CD4-positive, alpha-beta T cell treated with Interleukin-15 for 4 hours (primary cell): ENCODE data around the gene EBF4.
"Not testable (repeated sequence)": the region's sequence is repeated elsewhere in the genome, so short reads cannot be mapped to it uniquely, and the experiment has no call there.

Source experiments
- DNase-seq: peaks from one replicate; pipeline ENCODE4 v3.0.0-alpha.2; 2020; ENCODE audit warnings: low spot score

The EBF4 gene

DNA sequence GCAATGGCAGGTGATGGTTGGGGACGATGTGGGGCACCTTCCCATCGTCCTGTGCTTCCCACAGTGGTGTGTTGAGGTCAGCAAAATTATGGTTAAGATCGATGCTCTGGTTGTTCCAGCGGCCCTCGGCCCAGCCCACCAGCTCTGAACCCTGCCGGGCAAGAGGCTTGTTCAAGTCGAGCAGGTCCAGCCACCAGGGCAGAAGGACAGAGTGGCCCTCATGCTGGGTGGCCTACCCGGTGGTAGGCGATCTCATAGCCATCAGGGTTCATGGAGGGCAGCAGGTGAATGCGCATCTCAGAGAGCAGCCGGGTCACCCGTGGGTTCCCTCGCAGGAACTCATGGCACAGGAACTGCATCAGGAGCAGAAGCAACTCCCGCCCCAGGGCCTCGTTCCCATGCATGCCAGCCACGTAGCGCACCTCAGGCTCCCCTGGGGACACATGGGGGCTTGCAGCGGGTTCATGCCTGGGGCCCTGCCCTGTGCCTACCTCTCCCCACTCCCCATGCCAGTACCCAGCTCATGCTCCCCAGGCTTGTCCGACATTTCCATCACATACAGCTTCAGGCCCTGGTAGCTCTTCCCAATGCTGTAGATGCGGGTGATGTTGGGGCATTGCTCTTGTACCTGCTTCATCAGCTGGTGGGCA, 103.6 kb downstream of the EBF4 start:
- DNase-seq = no peak

DNA sequence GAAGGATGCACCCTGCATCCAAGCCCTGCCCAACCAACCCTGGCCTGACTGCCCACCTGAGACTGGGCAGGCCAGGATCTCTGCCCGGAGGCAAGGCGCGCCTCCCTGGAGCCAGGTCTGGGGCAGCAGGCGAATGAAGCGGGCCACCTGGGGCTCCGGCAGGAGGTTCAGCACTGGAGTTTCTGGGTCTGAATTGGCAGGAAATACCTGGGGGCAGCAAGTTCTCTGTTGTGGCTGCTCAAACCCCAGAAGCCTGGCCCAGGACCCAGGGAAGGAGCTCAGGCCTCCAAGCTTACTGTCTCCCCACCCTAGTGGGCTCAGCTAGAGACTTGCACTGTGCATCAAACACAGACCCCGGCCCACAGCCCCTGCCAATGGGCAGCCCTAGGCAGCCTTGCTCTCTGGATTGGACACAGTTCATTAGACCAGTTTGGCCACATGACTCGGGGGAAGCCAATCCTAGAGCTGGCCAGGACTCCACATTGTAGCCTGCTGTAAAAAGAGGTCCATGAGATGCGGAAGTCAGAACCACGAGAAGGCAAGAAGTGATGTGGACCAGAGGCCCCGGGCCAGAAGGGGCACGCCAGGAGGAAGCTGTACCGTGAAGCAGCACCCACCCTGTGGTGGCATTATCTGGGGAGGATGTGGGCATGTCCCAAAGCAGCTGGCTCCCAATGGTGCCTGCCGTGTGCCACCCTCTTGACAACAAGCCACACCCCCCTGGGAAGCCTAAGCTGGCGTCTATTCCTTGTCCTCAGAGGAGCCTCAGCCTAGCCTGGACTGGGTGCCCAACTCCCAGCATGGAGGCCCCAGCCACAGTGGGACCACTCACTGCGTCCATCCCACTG, 104.8 kb downstream of the EBF4 start:
- no peak for DNase-seq

DNA sequence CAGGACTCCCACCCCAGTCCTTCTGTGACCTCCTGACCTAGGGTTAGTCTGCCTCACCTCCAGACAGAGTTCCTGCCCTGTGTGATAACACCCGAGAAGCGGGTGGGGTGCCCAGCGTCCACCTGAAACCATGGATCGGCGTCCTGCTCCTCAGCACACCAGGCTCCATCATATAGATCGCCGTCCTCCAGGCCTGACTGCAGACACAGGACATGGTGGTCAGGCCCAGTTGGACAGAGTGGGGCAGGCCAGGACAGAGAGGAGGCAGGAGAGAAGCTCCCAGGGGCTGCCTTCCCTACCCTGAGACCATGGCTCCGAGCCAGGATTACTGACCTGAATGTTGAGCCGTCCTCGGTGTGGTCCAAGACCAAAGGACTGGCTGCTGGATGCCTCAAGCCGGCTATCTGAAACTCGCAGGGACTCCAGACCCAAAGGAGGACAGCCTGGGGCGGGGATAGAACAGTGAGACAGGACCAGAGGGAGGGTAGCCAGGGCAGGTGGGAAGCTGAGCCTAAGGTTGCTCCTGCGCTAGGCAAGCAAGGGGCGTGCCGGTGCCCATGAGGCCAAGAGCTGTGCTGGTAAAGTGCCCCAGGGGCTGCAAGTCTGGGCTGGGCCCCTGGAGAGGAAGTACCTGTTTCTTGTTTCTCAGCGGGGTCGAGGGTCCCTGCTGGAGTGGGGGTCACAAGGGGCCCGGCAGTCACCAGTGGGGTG, 105.7 kb downstream of the EBF4 start:
- no peak for DNase-seq

DNA sequence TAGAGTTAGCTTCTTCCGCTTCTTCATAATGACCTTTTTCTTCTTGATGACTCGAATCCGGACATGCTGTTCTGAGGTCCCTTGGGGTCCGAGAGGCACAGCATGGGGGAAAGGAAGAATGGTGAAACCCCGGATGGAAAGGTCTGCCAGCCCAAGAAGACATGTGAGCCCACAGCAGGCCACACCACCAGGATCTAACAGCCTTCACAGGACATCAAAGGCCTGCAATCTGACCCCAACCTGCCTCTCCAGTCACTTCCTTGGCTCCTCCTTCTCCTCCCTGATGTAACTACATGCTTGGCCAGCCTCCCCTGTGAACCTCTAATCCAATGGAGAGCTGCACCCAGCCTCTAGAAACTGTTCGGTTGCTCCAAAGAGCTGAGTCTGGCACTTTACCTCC, 106.2 kb downstream of the EBF4 start:
- DNase-seq = no peak

DNA sequence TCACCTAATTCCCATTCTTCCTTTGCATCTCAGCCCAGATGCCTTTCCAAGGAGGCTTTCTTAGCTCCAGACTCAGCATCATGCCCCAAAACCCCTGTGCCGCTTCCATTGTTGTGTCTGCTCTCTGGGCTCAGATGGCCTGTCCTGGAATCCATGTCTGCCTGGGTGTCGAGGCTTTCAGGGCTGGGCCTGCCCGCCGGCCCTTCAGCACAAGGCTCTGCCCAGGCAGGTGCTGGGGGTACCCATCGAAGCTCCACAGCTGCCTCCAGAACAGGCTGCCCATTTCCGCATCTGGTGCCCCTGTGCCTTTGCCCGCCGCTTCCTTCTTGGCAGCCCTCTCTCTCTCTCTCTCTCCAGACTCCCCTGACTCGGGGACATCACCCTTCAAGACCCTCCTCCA, 106.7 kb downstream of the EBF4 start:
- DNase-seq = no peak

DNA sequence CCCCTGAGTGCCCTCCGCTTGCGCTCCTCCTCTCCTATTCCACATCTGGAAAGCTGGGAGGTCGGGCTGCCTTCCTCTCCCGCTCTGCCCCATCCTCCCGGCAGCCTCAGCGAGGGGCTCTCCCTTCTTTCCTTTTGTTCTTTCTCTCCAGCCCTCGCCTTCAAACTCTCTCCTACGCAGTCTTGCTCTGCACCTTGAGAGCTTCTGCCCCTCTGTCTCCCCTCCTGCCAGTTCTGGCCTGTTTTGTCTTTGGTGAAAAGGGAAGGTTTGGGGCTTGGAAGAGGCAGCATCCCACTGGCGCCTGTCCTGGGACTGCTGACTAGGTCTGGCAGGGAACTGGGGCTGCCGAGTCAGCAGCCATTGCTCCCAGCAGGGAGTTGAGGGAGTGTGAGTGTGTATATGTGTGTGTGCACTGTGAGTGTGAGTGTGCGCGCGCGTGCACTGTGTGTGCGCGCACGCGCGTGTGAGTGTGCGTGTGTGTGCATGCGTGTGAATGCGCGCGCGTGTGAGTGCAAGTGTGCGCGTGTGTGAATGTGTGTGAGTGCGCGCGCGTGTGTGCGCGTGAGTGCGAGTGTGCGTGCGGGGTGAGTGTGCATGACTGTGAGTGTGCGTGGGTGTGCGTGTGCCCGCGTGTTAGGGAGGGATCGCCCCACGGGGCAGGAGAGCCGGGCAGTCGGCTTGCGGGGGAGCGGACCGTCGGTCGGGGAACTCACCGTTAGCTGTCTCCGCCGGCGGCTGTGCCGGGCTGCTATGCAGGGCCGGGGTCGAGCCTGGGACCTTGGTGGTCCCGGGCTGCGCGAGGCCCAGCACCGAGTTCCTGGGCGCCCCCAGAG, 107.3 kb downstream of the EBF4 start:
- DNase-seq = no peak

DNA sequence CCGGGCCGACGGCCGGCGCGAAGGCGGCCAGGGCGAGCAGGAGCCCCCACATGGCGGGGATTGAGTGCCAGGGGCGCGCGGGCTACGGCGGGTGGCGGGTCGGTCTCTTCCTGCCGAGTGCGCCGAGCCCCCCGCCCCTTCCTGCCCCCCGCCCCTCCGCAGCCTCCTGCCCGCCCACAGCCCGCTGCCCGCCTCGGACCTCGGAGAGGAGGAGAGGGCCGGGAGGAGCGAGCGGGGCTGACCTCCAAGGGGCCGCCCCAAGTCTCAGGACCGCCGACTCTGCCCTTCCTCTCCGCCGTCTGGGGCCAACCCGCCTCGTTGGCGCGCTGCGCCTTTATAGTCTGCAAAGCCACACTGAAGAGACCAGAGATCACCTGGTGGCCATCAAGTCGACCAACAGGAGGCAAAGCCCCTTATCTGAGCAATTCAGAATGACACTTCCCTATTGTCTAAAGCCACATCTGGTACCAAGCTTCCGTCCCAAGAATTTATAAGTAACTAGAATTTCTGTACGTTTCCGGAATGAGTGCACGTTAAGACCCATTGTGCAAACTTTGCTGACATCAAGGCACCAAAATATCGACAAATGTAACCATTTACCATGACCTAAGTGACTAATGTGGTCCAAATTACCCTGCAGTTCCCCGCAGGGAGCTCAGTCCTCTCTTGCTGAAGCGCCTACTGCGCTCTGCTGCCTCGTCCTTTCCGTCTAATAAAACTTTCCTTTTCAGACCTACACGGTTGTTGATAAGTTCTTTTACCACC, 108.1 kb downstream of the EBF4 start, which contains the start of gene CPXM1:
Gene CPXM1 (minus strand): TSS at position 107 of the 765 bp plus-strand sequence. CDS start 55 bp downstream, at position 52.
- no peak for DNase-seq

DNA sequence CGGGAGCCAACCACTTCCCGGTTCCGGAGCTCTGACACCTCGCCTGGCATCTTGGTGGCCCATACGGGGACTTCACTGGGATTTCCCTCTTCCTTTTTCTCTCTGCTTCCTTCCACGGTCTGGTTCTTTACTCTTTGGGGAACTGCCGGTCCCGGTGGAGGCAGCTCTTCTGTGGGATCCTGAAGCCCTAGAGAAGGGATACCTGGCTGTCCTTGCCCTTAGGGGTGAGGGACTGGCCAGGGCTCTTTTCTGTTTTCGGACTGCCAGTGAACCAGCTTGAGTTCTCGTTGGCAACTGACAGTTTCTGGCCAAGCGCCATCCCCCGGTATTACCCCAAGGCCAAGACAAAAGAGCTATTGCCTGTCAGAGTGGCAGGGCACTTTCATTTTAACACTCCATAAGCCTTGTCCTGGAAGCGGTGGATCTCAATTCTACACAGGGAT, 108.7 kb downstream of the EBF4 start:
- DNase-seq = no peak

DNA sequence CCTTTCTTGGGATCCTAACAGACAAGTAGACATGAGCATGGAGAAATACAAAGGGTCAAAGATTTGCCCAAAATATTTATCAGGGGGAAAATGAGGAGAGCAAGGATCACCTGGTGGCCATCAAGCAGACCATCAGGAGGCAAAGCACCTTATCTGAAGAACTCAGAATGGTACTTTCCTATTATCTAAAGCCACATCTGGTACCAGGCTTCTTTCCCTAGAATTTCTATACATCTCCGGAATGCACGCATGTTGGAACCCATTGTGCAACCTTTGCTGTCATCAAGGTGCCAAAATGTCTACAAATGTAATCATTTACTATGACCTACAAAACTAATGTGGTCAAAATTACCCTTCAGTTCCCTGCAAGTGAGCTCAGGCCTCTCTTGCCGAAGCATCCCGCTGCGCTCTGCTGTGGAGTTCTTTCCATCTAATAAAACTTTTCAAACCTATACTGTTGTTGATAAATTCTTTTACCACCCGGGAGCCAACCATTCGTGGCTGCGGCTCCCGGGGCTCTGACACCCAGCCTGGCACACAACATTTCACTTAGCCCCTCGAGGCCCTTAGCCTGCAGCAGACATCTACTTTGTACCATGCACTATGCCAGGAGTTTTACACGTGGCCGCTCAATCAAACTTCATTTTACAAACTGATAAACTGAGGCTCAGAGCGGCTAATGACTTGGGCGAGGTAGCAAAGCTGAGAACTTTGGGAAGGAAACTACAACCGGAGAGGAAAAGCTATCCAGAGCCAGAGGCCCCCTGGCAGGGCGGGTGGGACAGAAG, 111.7 kb downstream of the EBF4 start:
- no peak for DNase-seq

DNA sequence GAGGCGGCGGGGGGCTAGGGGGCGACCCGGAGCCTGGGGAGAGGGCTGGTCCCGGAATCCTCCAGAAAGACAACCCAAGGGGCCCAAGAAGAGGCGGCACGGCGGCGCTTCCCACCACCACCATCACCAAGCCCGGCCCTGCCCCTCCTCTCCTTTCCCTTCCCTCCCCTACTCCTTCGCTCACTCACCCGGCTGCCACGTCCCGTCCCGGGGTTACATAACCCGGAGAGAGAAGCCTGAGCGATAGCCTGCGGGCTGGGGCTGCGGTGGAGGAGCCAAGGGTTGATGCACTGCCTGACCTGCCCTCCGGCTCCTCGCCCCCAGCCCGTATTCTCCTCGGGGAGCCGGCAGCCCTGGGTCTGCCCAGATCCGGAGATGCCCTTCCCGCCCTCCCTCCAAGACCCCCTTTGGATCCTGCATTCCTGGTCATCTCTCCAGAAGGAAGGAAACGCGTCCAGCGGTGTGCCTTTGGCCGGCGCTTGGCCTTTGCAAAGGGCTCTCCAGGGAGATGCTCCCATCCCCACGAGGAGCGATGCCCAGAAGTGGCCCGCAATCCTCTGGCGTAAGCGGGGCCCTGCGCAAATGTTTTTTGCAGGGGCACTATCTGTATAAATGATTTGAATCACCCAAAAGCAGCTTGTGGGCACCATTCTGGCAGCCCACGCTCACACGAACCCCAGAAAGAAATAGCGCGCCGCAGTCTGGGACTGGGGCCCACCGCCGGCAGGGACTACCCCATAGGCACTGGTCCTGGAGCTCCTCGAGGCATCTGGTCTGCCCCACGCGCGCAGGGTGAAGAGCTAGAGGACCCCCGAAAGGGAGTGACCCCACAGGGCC, 112.5 kb downstream of the EBF4 start:
- DNase-seq = no peak

DNA sequence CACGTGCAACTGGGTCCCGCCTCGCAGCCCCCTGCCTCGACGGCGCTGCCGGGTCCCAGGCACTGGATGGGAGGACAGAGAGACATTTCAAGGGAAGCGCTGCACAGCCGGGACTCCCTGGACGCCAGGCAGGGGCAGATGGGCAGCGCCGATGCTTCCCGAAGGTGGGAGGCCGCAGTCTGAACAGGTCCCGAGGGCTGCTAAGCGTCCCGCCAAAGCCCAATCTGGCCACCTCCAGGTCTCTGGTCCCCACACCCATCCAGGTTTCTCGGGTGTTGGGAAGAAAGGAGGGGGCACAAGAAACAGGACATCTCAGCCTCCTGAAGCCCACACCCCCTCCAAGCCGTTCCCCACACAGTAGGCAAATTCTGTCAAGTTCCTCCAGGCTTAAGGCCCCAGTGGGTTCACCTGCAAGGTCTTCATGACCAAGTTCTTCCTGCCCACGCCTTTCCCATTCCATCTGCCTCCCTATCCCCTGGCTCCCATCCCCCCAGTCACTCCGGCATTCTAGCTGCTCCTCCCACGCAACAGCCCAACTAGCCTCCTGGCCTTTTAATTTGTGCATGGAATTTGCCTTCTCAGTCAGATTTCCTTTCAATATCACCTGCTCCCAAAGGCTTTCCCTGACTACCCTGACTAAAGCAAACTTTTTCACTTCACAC, 113.2 kb downstream of the EBF4 start:
- DNase-seq = no peak

DNA sequence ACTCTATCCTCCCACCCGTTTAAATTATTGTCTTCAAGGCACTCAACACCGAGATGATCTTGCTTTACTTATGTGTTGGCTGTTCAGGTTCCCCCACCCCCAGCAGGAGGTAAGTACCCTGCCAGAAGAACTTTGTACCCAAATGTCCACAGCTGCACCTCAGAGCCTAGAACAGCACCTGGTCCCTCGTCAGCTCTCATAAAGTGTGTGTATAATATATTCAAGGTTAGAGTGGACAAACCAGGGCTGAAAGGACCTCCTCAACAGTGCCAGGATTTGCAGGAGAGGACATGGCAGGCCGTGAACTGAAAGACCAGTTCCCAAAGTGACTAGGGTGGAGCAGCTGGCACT, 113.7 kb downstream of the EBF4 start:
- DNase-seq = no peak

DNA sequence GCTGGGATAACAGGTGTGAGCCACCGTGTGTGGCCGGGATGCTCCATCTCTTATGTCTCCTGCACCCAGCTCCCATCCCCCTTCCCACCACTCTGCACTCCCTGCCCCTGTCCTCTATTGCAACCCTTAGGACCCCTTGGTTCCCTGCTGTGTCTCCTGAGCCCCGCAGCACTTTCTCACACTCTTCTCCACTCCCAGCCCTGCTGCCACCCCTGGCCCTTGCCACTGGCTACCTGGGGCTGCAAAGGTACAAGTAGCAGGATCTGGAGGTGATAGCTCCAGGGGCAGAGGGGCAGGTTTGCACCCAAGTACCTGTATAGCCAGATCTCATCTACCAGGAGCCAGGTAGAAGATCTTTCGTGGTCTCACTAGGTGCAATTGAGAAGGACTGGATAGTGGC, 114.4 kb downstream of the EBF4 start:
- no peak for DNase-seq

DNA sequence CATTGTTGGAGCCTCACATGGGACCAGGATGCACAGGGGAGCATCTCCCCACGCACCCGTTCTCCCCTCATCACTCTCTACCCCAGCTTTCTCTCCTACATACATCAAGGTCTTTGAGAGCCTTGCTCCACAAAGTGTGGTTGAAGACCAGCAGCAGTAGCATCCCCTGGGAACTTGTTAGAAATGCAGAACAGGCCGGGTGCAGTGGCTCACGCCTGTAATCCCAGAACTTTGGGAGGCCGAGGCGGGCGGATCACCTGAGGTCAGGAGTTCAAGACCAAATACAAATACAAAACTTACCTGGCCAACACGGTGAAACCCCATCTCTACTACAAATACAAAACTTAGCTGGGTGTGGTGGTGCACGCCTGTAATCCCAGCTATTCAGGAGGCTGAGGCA, 115.3 kb downstream of the EBF4 start:
- not testable (repeated sequence) for DNase-seq

DNA sequence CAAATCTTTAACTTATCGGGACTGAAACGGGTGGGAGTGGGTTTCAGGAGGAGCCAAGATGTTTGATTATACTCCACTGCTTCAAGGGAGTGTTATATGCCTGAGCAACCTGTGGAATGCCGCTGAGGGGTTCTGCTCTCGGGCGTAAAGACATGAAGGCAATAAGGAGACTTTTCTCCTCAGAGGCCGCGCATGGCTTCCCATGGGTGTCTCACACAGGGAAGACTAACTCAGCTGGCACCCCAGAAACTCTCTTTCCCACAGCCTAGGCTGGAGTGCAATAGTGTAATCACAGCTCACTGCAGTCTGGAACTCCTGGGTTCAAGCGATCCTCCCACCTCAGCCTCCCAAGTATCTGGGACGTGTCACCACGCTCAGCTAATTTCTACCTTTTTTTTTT, 117.1 kb downstream of the EBF4 start:
- DNase-seq = no peak
